ENCODE data around the gene SYNGAP1. TPM values are rescaled to one million over a fixed set of nuclear protein-coding genes. Genes with fewer than 3 reads are reported as not detected.

SYNGAP1 gene
- total and polyA plus RNA-seq, 9 of the 15 experiments (the other 6 are each of a cell fraction or from before 2014, with no cell fraction given), result 0.01 to 22.8 (median 3.2) TPM

DNA sequence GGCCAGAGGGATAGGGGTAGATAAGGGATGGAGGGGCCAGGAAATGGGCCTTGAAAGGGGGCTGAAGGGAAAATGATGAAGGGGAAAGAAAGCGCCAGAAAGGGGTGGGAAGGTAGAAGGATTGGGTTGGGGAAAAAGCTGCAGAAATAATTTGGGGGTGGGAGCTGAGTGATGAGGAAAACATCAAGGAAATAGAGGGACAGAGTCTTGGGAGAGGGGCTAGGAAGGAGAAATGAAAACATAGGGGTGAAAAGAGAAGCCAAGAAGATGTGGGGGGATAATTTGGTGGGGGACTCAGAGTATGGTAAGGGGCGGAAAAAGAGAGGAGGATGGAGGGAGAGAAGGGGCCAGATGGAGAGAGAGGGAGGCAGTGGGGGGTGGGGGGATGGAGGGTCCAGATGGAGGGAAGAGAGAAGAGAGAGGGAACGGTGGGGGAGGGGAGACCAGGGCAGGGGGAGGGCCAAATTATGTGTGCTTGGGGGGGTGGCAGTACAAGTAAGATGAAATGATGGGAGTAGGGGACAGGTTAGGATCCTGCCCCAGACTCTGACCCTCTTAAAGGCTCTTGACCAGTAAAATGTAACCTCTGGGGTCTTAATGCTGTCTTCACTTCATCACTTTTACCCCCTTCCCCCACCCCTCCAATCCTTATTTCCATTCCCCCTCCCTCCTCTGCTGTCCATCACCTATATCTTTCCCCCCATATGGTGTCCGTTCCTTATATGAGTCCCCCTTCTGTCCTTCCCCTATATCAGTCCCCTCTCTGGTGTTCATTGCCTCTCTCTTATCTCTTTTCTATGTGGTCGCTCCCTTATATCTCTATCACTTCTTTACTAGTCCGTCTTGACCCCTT, 852 bp downstream of the SYNGAP1 start (continued):
- TF ChIP-seq, protein P1, sequence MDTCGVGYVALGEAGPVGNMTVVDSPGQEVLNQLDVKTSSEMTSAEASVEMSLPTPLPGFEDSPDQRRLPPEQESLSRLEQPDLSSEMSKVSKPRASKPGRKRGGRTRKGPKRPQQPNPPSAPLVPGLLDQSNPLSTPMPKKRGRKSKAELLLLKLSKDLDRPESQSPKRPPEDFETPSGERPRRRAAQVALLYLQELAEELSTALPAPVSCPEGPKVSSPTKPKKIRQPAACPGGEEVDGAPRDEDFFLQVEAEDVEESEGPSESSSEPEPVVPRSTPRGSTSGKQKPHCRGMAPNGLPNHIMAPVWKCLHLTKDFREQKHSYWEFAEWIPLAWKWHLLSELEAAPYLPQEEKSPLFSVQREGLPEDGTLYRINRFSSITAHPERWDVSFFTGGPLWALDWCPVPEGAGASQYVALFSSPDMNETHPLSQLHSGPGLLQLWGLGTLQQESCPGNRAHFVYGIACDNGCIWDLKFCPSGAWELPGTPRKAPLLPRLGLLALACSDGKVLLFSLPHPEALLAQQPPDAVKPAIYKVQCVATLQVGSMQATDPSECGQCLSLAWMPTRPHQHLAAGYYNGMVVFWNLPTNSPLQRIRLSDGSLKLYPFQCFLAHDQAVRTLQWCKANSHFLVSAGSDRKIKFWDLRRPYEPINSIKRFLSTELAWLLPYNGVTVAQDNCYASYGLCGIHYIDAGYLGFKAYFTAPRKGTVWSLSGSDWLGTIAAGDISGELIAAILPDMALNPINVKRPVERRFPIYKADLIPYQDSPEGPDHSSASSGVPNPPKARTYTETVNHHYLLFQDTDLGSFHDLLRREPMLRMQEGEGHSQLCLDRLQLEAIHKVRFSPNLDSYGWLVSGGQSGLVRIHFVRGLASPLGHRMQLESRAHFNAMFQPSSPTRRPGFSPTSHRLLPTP (IDR thresholded peaks at IDR 0.05; ENCODE audit: borderline replicate concordance, extremely low read depth, insufficient read length), result no peak
- TF ChIP-seq, protein P2, sequence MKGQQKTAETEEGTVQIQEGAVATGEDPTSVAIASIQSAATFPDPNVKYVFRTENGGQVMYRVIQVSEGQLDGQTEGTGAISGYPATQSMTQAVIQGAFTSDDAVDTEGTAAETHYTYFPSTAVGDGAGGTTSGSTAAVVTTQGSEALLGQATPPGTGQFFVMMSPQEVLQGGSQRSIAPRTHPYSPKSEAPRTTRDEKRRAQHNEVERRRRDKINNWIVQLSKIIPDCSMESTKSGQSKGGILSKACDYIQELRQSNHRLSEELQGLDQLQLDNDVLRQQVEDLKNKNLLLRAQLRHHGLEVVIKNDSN (CRISPR knock-in tag; IDR thresholded peaks at IDR 0.05), result no peak
- TF ChIP-seq, protein P3, sequence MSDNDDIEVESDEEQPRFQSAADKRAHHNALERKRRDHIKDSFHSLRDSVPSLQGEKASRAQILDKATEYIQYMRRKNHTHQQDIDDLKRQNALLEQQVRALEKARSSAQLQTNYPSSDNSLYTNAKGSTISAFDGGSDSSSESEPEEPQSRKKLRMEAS (CRISPR knock-in tag; IDR thresholded peaks at IDR 0.05), result no peak
- TF ChIP-seq YBX1 (IDR thresholded peaks at IDR 0.05) (no peak), KLF1 (tag; IDR thresholded peaks at IDR 0.05) (no peak), POLR2H (tag; IDR thresholded peaks at IDR 0.05; ENCODE audit: low read depth) (no peak), ATF1 (CRISPR knock-in tag; IDR thresholded peaks at IDR 0.05) (no peak), ATF1 (tag; IDR thresholded peaks at IDR 0.05) (no peak), PHTF2 (CRISPR knock-in tag; IDR thresholded peaks at IDR 0.05) (no peak), RBM14 (IDR thresholded peaks at IDR 0.05; ENCODE audit: borderline replicate concordance, insufficient read depth, low read depth, low read length) (no peak), POLR2G (IDR thresholded peaks at IDR 0.05; ENCODE audit: low read depth, low read length) (no peak)
- TF ChIP-seq, protein P4, sequence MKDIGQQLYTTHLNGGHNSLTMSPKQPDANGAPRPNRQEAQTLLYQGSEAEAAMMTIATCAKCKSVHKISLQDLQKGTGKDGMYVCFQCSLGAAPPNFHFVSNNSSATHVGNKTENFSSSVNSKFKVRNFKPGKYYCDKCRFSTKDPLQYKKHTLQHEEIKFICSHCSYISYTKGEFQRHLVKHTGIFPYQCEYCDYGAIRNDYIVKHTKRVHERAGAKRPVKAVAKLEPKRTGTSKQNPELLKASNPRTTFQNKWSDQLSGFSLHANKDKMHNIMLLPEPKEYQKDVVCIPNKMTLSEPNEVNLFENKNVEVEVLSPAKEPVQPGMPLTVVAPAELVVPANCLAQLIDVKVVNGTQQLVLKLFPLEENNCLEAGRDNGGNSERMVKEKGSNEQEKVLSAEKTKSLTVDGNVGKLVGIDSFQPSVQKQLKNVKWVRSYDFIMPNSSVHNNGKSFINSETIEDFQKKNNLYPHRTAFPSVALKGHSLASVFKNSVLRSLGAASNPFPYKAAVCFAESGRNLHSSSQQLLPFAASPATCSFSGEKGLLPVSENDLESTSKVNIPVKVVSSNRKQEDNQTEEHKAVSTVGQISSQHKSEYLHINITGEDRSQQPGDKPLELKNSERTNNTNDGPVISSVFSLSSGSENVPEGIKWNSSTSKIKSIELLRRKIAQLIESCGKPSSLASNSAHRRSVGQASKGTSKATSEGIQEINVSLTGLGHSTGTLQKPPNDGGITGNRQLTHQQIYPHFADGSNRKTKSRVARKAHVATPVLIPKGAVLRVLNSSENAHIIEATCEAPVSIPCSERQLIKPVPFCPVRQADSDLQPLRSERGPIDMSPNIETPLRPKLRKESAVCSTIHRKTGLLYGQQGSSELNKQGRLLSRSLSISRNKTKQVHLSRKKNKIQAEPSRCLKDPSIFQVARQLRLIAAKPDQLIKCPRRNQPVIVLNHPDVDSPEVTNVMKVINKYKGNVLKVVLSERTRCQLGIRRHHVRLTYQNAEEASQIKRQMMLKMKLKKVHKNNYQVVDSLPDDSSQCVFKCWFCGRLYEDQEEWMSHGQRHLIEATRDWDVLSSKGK (CRISPR knock-in tag; IDR thresholded peaks at IDR 0.05), result no peak
- TF ChIP-seq, protein P5, sequence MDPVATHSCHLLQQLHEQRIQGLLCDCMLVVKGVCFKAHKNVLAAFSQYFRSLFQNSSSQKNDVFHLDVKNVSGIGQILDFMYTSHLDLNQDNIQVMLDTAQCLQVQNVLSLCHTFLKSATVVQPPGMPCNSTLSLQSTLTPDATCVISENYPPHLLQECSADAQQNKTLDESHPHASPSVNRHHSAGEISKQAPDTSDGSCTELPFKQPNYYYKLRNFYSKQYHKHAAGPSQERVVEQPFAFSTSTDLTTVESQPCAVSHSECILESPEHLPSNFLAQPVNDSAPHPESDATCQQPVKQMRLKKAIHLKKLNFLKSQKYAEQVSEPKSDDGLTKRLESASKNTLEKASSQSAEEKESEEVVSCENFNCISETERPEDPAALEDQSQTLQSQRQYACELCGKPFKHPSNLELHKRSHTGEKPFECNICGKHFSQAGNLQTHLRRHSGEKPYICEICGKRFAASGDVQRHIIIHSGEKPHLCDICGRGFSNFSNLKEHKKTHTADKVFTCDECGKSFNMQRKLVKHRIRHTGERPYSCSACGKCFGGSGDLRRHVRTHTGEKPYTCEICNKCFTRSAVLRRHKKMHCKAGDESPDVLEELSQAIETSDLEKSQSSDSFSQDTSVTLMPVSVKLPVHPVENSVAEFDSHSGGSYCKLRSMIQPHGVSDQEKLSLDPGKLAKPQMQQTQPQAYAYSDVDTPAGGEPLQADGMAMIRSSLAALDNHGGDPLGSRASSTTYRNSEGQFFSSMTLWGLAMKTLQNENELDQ (CRISPR knock-in tag; IDR thresholded peaks at IDR 0.05; ENCODE audit: borderline replicate concordance), result no peak
- TF ChIP-seq, protein P6, sequence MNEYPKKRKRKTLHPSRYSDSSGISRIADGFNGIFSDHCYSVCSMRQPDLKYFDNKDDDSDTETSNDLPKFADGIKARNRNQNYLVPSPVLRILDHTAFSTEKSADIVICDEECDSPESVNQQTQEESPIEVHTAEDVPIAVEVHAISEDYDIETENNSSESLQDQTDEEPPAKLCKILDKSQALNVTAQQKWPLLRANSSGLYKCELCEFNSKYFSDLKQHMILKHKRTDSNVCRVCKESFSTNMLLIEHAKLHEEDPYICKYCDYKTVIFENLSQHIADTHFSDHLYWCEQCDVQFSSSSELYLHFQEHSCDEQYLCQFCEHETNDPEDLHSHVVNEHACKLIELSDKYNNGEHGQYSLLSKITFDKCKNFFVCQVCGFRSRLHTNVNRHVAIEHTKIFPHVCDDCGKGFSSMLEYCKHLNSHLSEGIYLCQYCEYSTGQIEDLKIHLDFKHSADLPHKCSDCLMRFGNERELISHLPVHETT (CRISPR knock-in tag; conservative IDR thresholded peaks at IDR 0.05 in 1 of 2, IDR thresholded peaks at IDR 0.05 in 1 of 2), result no peak
